WTC11 (cell line): ENCODE measurements around the gene GFY. TPM values are rescaled to one million over a fixed set of nuclear protein-coding genes. Genes with fewer than 3 reads are reported as not detected.

Experiments used
- ATAC-seq: fragments of 200-7000 bp; cut with Tn5 transposase; 2 replicates; pipeline ENCODE4 v1.10.0; 2021; ENCODE audit warnings: mild to moderate bottlenecking, moderate library complexity
- CTCF ChIA-PET: fragments of 300-600 bp; sonication (Branson Sonifier 250); formaldehyde crosslinking; loops from one replicate; lab custom pipeline; 2021; ENCODE audit warnings: antibody characterized with exemption; lab: Charles Lee
- POLR2A ChIA-PET: fragments of 350-600 bp; sonication (Branson Sonifier 250); formaldehyde crosslinking; loops from one replicate; lab custom pipeline; 2021; ENCODE audit warnings: antibody characterized with exemption; lab: Charles Lee
- DNase-seq: peaks from one replicate; pipeline ENCODE4 v3.0.0; 2021; ENCODE audit warnings: low spot score
- H3K27ac Mint-ChIP-seq: 2 replicates; pipeline ENCODE4 v1.8.0; 2021; ENCODE audit warnings: mixed read lengths
- H3K27me3 Mint-ChIP-seq: 2 replicates; pipeline ENCODE4 v1.8.0; 2021; ENCODE audit warnings: low read depth, mild to moderate bottlenecking, moderate library complexity, mixed read lengths
- H3K36me3 Mint-ChIP-seq: 2 replicates; pipeline ENCODE4 v1.8.0; 2021; ENCODE audit warnings: mixed read lengths
- H3K4me1 Mint-ChIP-seq: 2 replicates; pipeline ENCODE4 v1.8.0; 2022; ENCODE audit warnings: mixed read lengths
- H3K4me3 Mint-ChIP-seq: 2 replicates; pipeline ENCODE4 v1.8.0; 2021; ENCODE audit warnings: mild to moderate bottlenecking, moderate library complexity, mixed read lengths
- H3K9me3 Mint-ChIP-seq: 2 replicates; pipeline ENCODE4 v1.8.0; 2021; ENCODE audit warnings: mixed read lengths
- AFF4 ChIP-seq: sonication (generic); formaldehyde crosslinking; IDR thresholded peaks from 2 replicates; pipeline ENCODE4 v1.8.1; 2023; ENCODE audit warnings: mild to moderate bottlenecking, missing genetic modification reagents, borderline replicate concordance
- ATF2 ChIP-seq: sonication (generic); formaldehyde crosslinking; IDR thresholded peaks from 2 replicates; pipeline ENCODE4 v1.8.1; 2022; ENCODE audit warnings: low read depth, missing genetic modification reagents, borderline replicate concordance
- CDX4 ChIP-seq: fragments of 250-450 bp; sonication (Bioruptor Pico); IDR thresholded peaks from 2 replicates; pipeline ENCODE4 v1.9.0; 2021; ENCODE audit warnings: moderate library complexity, mild to moderate bottlenecking, inconsistent platforms, borderline replicate concordance
- CREB1 ChIP-seq: sonication (generic); formaldehyde crosslinking; IDR thresholded peaks from 2 replicates; pipeline ENCODE4 v1.8.0; 2023; ENCODE audit warnings: mild to moderate bottlenecking, missing genetic modification reagents
- CREM ChIP-seq: sonication (generic); formaldehyde crosslinking; IDR thresholded peaks from 2 replicates; pipeline ENCODE4 v1.8.1; 2022; ENCODE audit warnings: mild to moderate bottlenecking, missing genetic modification reagents, moderate library complexity
- NR1H2 ChIP-seq: sonication (generic); formaldehyde crosslinking; IDR thresholded peaks from 2 replicates; pipeline ENCODE4 v1.9.0; 2021; ENCODE audit warnings: mild to moderate bottlenecking, moderate library complexity, missing genetic modification reagents
- PRDM15 ChIP-seq: sonication (generic); formaldehyde crosslinking; IDR thresholded peaks from 2 replicates; pipeline ENCODE4 v1.8.0; 2022; ENCODE audit warnings: missing genetic modification reagents
- PRRX2 ChIP-seq: fragments of 250-450 bp; sonication (Bioruptor Pico); IDR thresholded peaks from 2 replicates; pipeline ENCODE4 v1.8.0; 2021; ENCODE audit warnings: mild to moderate bottlenecking
- SMAD3 ChIP-seq: sonication (generic); formaldehyde crosslinking; IDR thresholded peaks from 2 replicates; pipeline ENCODE4 v1.8.0; 2022; ENCODE audit warnings: missing genetic modification reagents, mild to moderate bottlenecking, borderline replicate concordance
- ZNF263 ChIP-seq: sonication (generic); formaldehyde crosslinking; IDR thresholded peaks from 2 replicates; pipeline ENCODE4 v1.8.1; 2022; ENCODE audit warnings: low read depth, mild to moderate bottlenecking, moderate library complexity, missing genetic modification reagents
- ZNF317 ChIP-seq: sonication (generic); formaldehyde crosslinking; IDR thresholded peaks from 2 replicates; pipeline ENCODE4 v1.8.1; 2023; ENCODE audit warnings: low read depth, mild to moderate bottlenecking, moderate library complexity, missing genetic modification reagents, borderline replicate concordance
- total RNA-seq: library from RNA; stranded (reverse); gene quantifications from 3 replicates; pipeline ENCODE4 v1.2.3, GENCODE V29; 2021

Gene GFY
- total RNA-seq, 1 experiment from 2014 or later, result 0.87 TPM

GRCh38 chr19:49445997-49446396 is 20.8 kb downstream of the GFY start:
- Mint-ChIP-seq H3K4me3 (no peak overlapping the region), H3K27ac (peak overlapping the region; percentile 90)

GRCh38 chr19:49447485-49448431 is 22.6 kb downstream of the GFY start:
- Mint-ChIP-seq H3K36me3 (peaks cover 32% of the 10 kb centered on the region), H3K9me3 (no peaks in the 10 kb centered on the region), H3K4me3 (no peak overlapping the region), H3K4me1 (peaks cover 37% of the 10 kb centered on the region), H3K27me3 (no peaks in the 10 kb centered on the region), H3K27ac (peak overlapping the region; percentile 84)
- ChIA-PET POLR2A (interaction anchor here (0.9 kb wide), 1 partner anchor 130 kb away, joined by 3 read pairs; no protein-coding TSS in a partner anchor), CTCF (interaction anchor here (0.6 to 1.8 kb wide), 6 partner anchors 28 to 120 kb away, joined by 3 to 7 read pairs (median 4); partner anchors contain the start of gene TEAD2)
- TF ChIP-seq CDX4 (CRISPR knock-in tag) (no peak), CREB1 (no peak), AFF4 (CRISPR knock-in tag) (no peak), CREM (no peak), SMAD3 (no peak), PRRX2 (CRISPR knock-in tag) (no peak), PRDM15 (CRISPR knock-in tag) (peak; percentile 84)
- DNase-seq, result peak; percentile 91
- ATAC-seq, result peak; percentile 35

More at GRCh38 chr19:49445997-49446396, 20.8 kb downstream of the GFY start:
- Mint-ChIP-seq H3K27me3 (peaks cover 14% of the 10 kb centered on the region), H3K9me3 (no peaks in the 10 kb centered on the region), H3K4me1 (peaks cover 40% of the 10 kb centered on the region), H3K36me3 (peaks cover 30% of the 10 kb centered on the region)
- no peak for ATAC-seq
- ChIA-PET POLR2A (no interaction called here), CTCF (interaction anchor here (0.6 to 2.7 kb wide), 6 partner anchors 9 to 699 kb away, joined by 5 to 20 read pairs (median 6); partner anchors contain the start of genes DKKL1 and IZUMO1)
- TF ChIP-seq ATF2 (CRISPR knock-in tag) (no peak), ZNF317 (CRISPR knock-in tag) (no peak), NR1H2 (CRISPR knock-in tag) (no peak), ZNF263 (CRISPR knock-in tag) (peak; percentile 82; the same call in 1 of the 2 replicates)
- no peak for DNase-seq
